ENCODE data around the gene FAM76A.

GRCh38 chr1:27763358-27763757 lies 37.6 kb downstream of the FAM76A start:
- TF ChIP-seq POLR2A (IDR thresholded peaks at IDR 0.05) (no peak), EP300 (IDR thresholded peaks at IDR 0.05) (no peak)
- TF ChIP-seq, protein P1, sequence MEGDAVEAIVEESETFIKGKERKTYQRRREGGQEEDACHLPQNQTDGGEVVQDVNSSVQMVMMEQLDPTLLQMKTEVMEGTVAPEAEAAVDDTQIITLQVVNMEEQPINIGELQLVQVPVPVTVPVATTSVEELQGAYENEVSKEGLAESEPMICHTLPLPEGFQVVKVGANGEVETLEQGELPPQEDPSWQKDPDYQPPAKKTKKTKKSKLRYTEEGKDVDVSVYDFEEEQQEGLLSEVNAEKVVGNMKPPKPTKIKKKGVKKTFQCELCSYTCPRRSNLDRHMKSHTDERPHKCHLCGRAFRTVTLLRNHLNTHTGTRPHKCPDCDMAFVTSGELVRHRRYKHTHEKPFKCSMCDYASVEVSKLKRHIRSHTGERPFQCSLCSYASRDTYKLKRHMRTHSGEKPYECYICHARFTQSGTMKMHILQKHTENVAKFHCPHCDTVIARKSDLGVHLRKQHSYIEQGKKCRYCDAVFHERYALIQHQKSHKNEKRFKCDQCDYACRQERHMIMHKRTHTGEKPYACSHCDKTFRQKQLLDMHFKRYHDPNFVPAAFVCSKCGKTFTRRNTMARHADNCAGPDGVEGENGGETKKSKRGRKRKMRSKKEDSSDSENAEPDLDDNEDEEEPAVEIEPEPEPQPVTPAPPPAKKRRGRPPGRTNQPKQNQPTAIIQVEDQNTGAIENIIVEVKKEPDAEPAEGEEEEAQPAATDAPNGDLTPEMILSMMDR (IDR thresholded peaks at IDR 0.05): no peak

All from stomach (tissue), 4 donors.